ENCODE data around the gene DMXL2. TPM values are rescaled to one million over a fixed set of nuclear protein-coding genes. Genes with fewer than 3 reads are reported as not detected.

Gene DMXL2
- total and polyA plus RNA-seq, 9 of the 15 experiments (the other 6 are each of a cell fraction or from before 2014, with no cell fraction given), result 9.3 to 57.7 (median 30.7) TPM

- intact Hi-C loops (cut with micrococcal nuclease) (loop anchor here (2.0 to 5.0 kb wide), 4 partner anchors 96 to 244 kb away; no protein-coding TSS in a partner anchor), in situ Hi-C loops (cut with MboI) (no loop called here)
- POLR2A ChIA-PET, result interaction anchor here (0.6 kb wide), 1 partner anchor 176 kb away, joined by 3 read pairs; no protein-coding TSS in a partner anchor
- WGBS (ENCODE audit: insufficient coverage, low coverage, missing lambda C conversion rate), result 4% methylated on average over 8 of the region's 8 CpGs
- H4K20me1 ChIP-seq (replicated peaks; ENCODE audit: control insufficient read depth, insufficient read depth, low read length), result no peaks in the 10 kb centered on the region
- peak; percentile 86 for FAIRE-seq
- 0 out of 2 replicates have a peak overlapping the region, but pooled peaks have one; percentile 18 for H2AFZ ChIP-seq (ENCODE audit: low read depth, low read length)
- H3K4me2 ChIP-seq (ENCODE audit: insufficient read depth, low read length), result no peak overlapping the region; the same call in 1 of the 2 replicates
- H3K9me3 ChIP-seq (replicated peaks; ENCODE audit: control insufficient read depth, insufficient read depth, low read depth, low read length), result no peaks in the 10 kb centered on the region
- H3K4me1 ChIP-seq (replicated peaks in 1 of 2; ENCODE audit: control insufficient read depth in 2 of 2, insufficient read depth in 2 of 2, low read length in 2 of 2), result no peaks in the 10 kb centered on the region
- H3K4me3 ChIP-seq, result no peak overlapping the region
- H3K27me3 ChIP-seq (ENCODE audit: control insufficient read depth in 2 of 2, insufficient read depth in 2 of 2, low read length in 2 of 2), result peaks cover 32 to 38% of the 10 kb centered on the region in 2 experiments
- DNase-seq (ENCODE audit: extremely low read depth in 1 of 4, low spot score in 3 of 4), result peak in 3 of 4 experiments; percentile 32 to 54 (median 34)
- no peak overlapping the region; a peak in 1 of 4 replicates for H3K9ac ChIP-seq (ENCODE audit: insufficient read depth in 1 of 2, low read depth in 2 of 2, low read length in 2 of 2)
- no peaks in the 10 kb centered on the region for H3K36me3 ChIP-seq (ENCODE audit: control insufficient read depth, insufficient read depth, low read length)
- no peaks in the 10 kb centered on the region for H3K9me1 ChIP-seq (ENCODE audit: control insufficient read depth, insufficient read depth, low read length)
- no peaks in the 10 kb centered on the region for H3K79me2 ChIP-seq (ENCODE audit: control insufficient read depth, insufficient read depth, low read length)
- BruUV-seq (replicated peaks), result no TSS peak
- peak; percentile 79 for ATAC-seq
- CTCF ChIA-PET (ENCODE audit: low intra/inter-chr PET ratio), result interaction anchor here (0.7 to 2.4 kb wide), 5 partner anchors 23 to 240 kb away, joined by 3 to 12 read pairs (median 5); no protein-coding TSS in a partner anchor
- H3K27ac ChIP-seq (ENCODE audit: extremely low read depth, low read depth, low read length), result no peak overlapping the region
- TF ChIP-seq SUPT5H (IDR thresholded peaks at IDR 0.05) (no peak), KDM1A (IDR thresholded peaks at IDR 0.05) (no peak), SMC3 (conservative IDR thresholded peaks at IDR 0.05; ENCODE audit: insufficient read depth, low read depth, low read length) (peak; percentile 55), RAD21 (CRISPR knock-in tag; conservative IDR thresholded peaks at IDR 0.05 in 1 of 2, IDR thresholded peaks at IDR 0.05 in 1 of 2) (peak; percentile 66 to 81), ZNF639 (CRISPR knock-in tag; conservative IDR thresholded peaks at IDR 0.05 in 1 of 2, IDR thresholded peaks at IDR 0.05 in 1 of 2) (no peak), RBM14 (IDR thresholded peaks at IDR 0.05; ENCODE audit: borderline replicate concordance, insufficient read depth, low read depth, low read length) (no peak), HCFC1 (IDR thresholded peaks at IDR 0.05; ENCODE audit: low read depth, low read length) (no peak), GABPB2 (CRISPR knock-in tag; conservative IDR thresholded peaks at IDR 0.05) (no peak), L3MBTL2 (IDR thresholded peaks at IDR 0.05) (0 out of 2 replicates have a peak, but pooled peaks have one; percentile 11)
- TF ChIP-seq, protein P1, sequence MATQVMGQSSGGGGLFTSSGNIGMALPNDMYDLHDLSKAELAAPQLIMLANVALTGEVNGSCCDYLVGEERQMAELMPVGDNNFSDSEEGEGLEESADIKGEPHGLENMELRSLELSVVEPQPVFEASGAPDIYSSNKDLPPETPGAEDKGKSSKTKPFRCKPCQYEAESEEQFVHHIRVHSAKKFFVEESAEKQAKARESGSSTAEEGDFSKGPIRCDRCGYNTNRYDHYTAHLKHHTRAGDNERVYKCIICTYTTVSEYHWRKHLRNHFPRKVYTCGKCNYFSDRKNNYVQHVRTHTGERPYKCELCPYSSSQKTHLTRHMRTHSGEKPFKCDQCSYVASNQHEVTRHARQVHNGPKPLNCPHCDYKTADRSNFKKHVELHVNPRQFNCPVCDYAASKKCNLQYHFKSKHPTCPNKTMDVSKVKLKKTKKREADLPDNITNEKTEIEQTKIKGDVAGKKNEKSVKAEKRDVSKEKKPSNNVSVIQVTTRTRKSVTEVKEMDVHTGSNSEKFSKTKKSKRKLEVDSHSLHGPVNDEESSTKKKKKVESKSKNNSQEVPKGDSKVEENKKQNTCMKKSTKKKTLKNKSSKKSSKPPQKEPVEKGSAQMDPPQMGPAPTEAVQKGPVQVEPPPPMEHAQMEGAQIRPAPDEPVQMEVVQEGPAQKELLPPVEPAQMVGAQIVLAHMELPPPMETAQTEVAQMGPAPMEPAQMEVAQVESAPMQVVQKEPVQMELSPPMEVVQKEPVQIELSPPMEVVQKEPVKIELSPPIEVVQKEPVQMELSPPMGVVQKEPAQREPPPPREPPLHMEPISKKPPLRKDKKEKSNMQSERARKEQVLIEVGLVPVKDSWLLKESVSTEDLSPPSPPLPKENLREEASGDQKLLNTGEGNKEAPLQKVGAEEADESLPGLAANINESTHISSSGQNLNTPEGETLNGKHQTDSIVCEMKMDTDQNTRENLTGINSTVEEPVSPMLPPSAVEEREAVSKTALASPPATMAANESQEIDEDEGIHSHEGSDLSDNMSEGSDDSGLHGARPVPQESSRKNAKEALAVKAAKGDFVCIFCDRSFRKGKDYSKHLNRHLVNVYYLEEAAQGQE (IDR thresholded peaks at IDR 0.05; ENCODE audit: borderline replicate concordance), result peak; percentile 46; the same call in 1 of the 2 replicates
- TF ChIP-seq, protein P1 (CRISPR knock-in tag; IDR thresholded peaks at IDR 0.05; ENCODE audit: low read depth), result no peak
These were observed 219.3 kb downstream of the DMXL2 start for GRCh38 chr15:51403072-51403878.
